ENCODE measurements around the gene TERB2. TPM values are rescaled to one million over a fixed set of nuclear protein-coding genes. Genes with fewer than 3 reads are reported as not detected.

TERB2 gene
- total RNA-seq, 1 experiment from 2014 or later: not detected

GRCh38 chr15:45027220-45027619 is 70.7 kb downstream of the TERB2 start:
- DNase-seq (ENCODE audit: low read depth, low spot score): peak; percentile 37
- in situ Hi-C loops (cut with HindIII; ENCODE audit: low pct_unique_long_range_greater_than_20kb, low sequenced_read_pairs): no loop called here

Small RNA genes lying within 50 kb of the gene (small RNA-seq; reads per million reads assigned to genes)
- 0 to 0.02 reads per million in 2 experiments for gene RNU1-78P
- gene RNU6-1108P: 0 reads per million in 2 experiments
- 0 reads per million in 2 experiments for gene RNU6-1332P
- 0 reads per million in 2 experiments for gene RNU6-966P

Other genes with a start within 250 kb of the TERB2 start
- 0.19 and 0.21 TPM in 2 replicates for gene PATL2, start 245.4 kb upstream of the TERB2 start, total RNA-seq (2014; rRNA removed; shearing (Covaris generic))
- gene B2M, start 245.2 kb upstream of the TERB2 start, total RNA-seq (2014; rRNA removed; shearing (Covaris generic)): 1,639 and 1,647 TPM in 2 replicates
- 10.9 and 13.5 TPM in 2 replicates for gene TRIM69, start 220.2 kb upstream of the TERB2 start, total RNA-seq (2014; rRNA removed; shearing (Covaris generic))
- 110 and 123 TPM in 2 replicates for gene SORD, start 66.5 kb downstream of the TERB2 start, total RNA-seq (2014; rRNA removed; shearing (Covaris generic))
- gene DUOX2, start 157.5 kb downstream of the TERB2 start, total RNA-seq (2014; rRNA removed; shearing (Covaris generic)): 0.03 TPM in 2 replicates
- not detected in 2 replicates for gene DUOXA2, start 157.6 kb downstream of the TERB2 start, total RNA-seq (2014; rRNA removed; shearing (Covaris generic))
- not detected in 2 replicates for gene DUOXA1, start 173.2 kb downstream of the TERB2 start, total RNA-seq (2014; rRNA removed; shearing (Covaris generic))
- not detected in 2 replicates for gene DUOX1, start 173.3 kb downstream of the TERB2 start, total RNA-seq (2014; rRNA removed; shearing (Covaris generic))
- 3.4 and 5.5 TPM in 2 replicates for gene SHF, start 231.3 kb downstream of the TERB2 start, total RNA-seq (2014; rRNA removed; shearing (Covaris generic))